ENCODE data around the gene LRP1B.

DNA sequence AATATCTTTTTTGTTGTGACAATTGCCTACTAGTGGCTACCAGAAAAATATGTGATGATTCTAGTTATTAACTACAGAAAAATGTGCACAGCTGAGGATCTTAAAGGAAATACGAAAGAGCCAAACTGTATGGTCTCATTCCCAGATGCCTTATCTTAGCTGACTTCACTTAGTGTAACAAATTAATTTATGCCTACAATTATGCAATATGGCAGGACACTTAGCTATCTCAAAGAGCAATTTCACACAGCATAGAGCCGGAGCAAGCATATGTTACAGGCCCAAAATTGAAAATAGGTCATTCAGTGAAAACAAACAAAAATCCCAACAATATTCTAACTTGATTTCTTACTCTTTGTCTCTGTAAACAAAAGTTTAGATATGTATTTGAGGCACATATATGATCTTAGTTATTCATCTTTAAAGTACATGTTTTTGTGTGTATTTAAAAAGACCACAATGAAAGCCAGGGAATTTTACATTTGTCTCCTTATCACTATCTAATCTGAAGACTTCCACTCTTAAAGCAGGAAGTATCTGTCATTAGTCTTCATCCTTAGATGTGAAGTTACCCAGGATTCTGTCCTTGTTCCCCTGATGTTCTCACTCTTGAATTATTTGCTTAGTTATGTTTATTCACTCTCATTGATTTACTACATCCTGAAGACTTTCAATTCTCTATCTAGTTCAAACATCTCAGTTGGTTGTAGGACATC lies 1771.6 kb downstream of the LRP1B start:
- TF ChIP-seq POLR2A (IDR thresholded peaks at IDR 0.05; ENCODE audit: control extremely low read depth in 1 of 2, low read depth in 2 of 2, low read length in 2 of 2): no peak
- TF ChIP-seq, protein P1, sequence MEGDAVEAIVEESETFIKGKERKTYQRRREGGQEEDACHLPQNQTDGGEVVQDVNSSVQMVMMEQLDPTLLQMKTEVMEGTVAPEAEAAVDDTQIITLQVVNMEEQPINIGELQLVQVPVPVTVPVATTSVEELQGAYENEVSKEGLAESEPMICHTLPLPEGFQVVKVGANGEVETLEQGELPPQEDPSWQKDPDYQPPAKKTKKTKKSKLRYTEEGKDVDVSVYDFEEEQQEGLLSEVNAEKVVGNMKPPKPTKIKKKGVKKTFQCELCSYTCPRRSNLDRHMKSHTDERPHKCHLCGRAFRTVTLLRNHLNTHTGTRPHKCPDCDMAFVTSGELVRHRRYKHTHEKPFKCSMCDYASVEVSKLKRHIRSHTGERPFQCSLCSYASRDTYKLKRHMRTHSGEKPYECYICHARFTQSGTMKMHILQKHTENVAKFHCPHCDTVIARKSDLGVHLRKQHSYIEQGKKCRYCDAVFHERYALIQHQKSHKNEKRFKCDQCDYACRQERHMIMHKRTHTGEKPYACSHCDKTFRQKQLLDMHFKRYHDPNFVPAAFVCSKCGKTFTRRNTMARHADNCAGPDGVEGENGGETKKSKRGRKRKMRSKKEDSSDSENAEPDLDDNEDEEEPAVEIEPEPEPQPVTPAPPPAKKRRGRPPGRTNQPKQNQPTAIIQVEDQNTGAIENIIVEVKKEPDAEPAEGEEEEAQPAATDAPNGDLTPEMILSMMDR (IDR thresholded peaks at IDR 0.05; ENCODE audit: control extremely low read depth in 1 of 3, insufficient read depth in 1 of 3, low read depth in 1 of 3, low read length in 3 of 3): no peak

Data from H1 (cell line).